GM19099 (cell line): ENCODE results near the gene PTPRN2.

Source experiments
- POLR2A ChIP-seq: IDR thresholded peaks from 3 replicates; pipeline ENCODE4 v1.6.1; 2011; ENCODE audit warnings: low read depth; ENCODE audit not compliant: insufficient read length; ENCODE audit errors: extremely low read depth

PTPRN2 gene

GRCh38 chr7:158446281-158446680, 141.3 kb downstream of the PTPRN2 start:
- no peak for TF ChIP-seq POLR2A

- no peak for TF ChIP-seq POLR2A
These were observed 142.0 kb downstream of the PTPRN2 start for GRCh38 chr7:158445421-158446175.

- no peak for TF ChIP-seq POLR2A
These were observed 142.9 kb downstream of the PTPRN2 start for GRCh38 chr7:158444501-158445420.

GRCh38 chr7:158443688-158444483, 143.7 kb downstream of the PTPRN2 start:
- TF ChIP-seq POLR2A: no peak

- TF ChIP-seq POLR2A: no peak
These were observed 144.5 kb downstream of the PTPRN2 start for GRCh38 chr7:158443014-158443687.

- no peak for TF ChIP-seq POLR2A
These were observed 145.4 kb downstream of the PTPRN2 start for GRCh38 chr7:158442260-158442659.

GRCh38 chr7:158439035-158439434, 148.6 kb downstream of the PTPRN2 start:
- TF ChIP-seq POLR2A: no peak

- no peak for TF ChIP-seq POLR2A
These were observed 155.0 kb downstream of the PTPRN2 start for GRCh38 chr7:158432369-158433341.

GRCh38 chr7:158431941-158432347, 155.7 kb downstream of the PTPRN2 start:
- no peak for TF ChIP-seq POLR2A

GRCh38 chr7:158431055-158431940, 156.3 kb downstream of the PTPRN2 start:
- no peak for TF ChIP-seq POLR2A

GRCh38 chr7:158430308-158431034, 157.2 kb downstream of the PTPRN2 start:
- TF ChIP-seq POLR2A: no peak
